Measurements from ENCODE around the gene METTL23. TPM values are rescaled to one million over a fixed set of nuclear protein-coding genes. Genes with fewer than 3 reads are reported as not detected.
A peak's percentile ranks its signal among the peaks of the same experiment; 100 is the strongest.
"Not testable (repeated sequence)": the region's sequence is repeated elsewhere in the genome, so short reads cannot be mapped to it uniquely, and the experiment has no call there.

METTL23 gene
- total RNA-seq, 4 donors from 2014 or later = 13.8 to 32.5 (median 21.6) TPM

DNA sequence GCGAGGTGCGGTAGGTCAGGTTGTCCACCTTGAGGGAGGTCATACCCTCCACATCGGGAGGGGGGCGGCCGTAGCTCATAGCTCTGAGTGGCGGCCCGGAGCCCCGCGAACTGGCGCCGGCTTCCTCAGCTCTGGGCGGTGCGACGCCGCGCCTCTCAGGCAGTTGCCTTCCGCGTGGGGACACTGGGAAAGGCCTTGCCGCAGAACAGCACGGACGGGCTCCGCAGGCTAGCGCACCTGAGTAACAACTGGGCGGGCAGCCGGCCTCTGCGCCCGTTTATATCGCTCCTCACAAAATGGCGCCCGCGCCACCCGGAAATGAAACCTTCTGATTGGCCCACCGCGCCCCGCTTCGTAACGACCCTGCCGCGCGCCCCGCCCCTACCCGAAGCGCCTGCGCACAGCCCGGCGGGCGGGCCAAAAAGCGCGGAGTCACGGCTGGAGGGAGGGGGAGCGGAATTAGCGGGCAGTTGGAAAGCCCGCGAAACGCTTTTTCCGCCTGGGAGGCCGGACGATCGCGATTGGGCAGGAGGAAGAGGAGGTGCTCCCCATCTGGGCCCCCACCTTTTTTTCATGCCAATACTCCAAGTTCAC lies 10.5 kb downstream of the METTL23 start, which contains the start of gene SRSF2:
TSS of gene SRSF2 (minus strand) at position 250 of the 594 bp plus-strand sequence. CDS start at position 79, 171 bp downstream.
- TF ChIP-seq, protein P1, sequence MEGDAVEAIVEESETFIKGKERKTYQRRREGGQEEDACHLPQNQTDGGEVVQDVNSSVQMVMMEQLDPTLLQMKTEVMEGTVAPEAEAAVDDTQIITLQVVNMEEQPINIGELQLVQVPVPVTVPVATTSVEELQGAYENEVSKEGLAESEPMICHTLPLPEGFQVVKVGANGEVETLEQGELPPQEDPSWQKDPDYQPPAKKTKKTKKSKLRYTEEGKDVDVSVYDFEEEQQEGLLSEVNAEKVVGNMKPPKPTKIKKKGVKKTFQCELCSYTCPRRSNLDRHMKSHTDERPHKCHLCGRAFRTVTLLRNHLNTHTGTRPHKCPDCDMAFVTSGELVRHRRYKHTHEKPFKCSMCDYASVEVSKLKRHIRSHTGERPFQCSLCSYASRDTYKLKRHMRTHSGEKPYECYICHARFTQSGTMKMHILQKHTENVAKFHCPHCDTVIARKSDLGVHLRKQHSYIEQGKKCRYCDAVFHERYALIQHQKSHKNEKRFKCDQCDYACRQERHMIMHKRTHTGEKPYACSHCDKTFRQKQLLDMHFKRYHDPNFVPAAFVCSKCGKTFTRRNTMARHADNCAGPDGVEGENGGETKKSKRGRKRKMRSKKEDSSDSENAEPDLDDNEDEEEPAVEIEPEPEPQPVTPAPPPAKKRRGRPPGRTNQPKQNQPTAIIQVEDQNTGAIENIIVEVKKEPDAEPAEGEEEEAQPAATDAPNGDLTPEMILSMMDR (IDR thresholded peaks at IDR 0.05) = peak in 2 of 4 experiments; percentile 15 to 21
- TF ChIP-seq POLR2A (IDR thresholded peaks at IDR 0.05) = peak; percentile 100
- Histone ChIP-seq H3K27me3 (no peaks in the 10 kb centered on the region), H3K4me3 (peak within 1 kb of the TSS; percentile 96 to 97), H3K9me3 (no peaks in the 10 kb centered on the region), H3K4me1 (peaks cover 14% of the 10 kb centered on the region in 2 donors), H3K36me3 (no peaks in the 10 kb centered on the region), H3K27ac (peak within 1 kb of the TSS; percentile 100)
- peak; percentile 98 to 99 for DNase-seq
- intact Hi-C loops (cut with DNase I; ENCODE audit: low total_unique reads) = no loop called here

DNA sequence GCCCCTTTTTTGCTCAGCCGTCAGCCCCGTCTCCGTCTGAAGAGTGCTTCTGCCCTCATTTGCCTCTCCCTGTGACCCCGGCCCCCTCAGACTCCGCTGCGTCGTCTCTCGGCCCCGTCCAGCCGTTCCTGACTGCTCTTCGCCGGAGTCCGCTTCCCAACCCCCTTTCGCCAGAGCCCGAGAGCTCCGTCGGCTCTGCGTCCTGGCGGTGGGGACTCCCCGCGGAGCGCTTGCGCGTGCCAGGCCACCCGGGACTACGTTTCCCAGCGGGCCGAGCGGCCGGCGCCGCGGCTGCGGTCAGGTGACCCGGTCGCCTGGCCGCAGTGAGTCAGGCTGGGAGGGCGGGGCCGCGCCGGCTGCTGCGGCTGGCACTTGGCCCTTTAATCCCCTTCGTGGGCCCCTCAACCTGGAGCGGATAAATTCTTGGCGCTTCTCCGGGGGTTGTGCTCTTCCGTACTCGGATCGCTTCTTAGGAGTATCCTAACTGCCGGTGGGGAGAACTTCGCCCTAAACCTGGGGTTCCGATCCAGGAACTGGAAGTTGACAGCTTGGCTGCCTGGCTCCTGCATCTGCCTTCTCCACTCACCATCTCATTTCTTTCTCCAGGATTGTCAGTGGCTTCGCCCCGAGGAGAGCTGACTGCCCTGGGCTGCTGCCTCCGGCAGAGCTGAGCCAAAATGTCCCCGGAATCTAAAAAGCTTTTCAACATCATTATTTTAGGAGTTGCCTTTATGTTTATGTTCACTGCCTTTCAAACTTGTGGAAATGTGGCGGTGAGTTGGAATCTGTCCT lies 11.2 kb downstream of the METTL23 start, which contains the start of gene MFSD11:
TSS of gene MFSD11 (plus strand) at position 444 of the 792 bp plus-strand sequence. CDS start at position 678, 234 bp downstream.
- peak; percentile 89 to 94 for DNase-seq
- no peaks in the 10 kb centered on the region for H3K27me3 ChIP-seq
- H3K36me3 ChIP-seq = no peaks in the 10 kb centered on the region
- H3K4me1 ChIP-seq = peaks cover 14% of the 10 kb centered on the region in 2 donors
- H3K27ac ChIP-seq = peak within 1 kb of the TSS; percentile 100
- peak within 1 kb of the TSS; percentile 96 to 97 for H3K4me3 ChIP-seq
- intact Hi-C loops (cut with DNase I; ENCODE audit: low total_unique reads) = no loop called here
- H3K9me3 ChIP-seq = no peaks in the 10 kb centered on the region
- TF ChIP-seq, protein P1 (IDR thresholded peaks at IDR 0.05) = peak in 1 of 4 experiments; percentile 12
- peak; percentile 49 to 50 for TF ChIP-seq POLR2A (IDR thresholded peaks at IDR 0.05)

DNA sequence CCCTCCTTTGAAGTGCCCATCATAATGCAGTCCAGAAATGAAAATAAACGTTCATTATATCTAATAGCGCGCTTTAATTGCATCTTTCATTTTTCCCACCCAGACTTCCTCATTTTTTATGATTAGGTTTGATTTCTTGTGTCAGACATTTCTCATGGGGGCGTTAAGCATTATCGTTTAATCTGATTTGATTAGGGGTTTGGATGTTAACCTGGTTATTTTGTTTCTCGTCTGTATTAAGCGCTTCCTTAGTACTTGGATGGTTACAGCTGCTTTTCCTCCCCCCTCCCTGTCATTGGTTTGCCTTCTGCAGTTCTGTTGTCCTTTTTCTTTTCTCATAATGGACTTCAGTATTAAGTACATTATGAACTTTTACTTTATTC lies 11.8 kb downstream of the METTL23 start:
- Histone ChIP-seq H3K27ac (peak overlapping the region; percentile 100), H3K27me3 (no peaks in the 10 kb centered on the region), H3K9me3 (no peaks in the 10 kb centered on the region), H3K36me3 (no peaks in the 10 kb centered on the region), H3K4me3 (peak overlapping the region; percentile 96 to 97), H3K4me1 (peaks cover 14% of the 10 kb centered on the region in 2 donors)
- intact Hi-C loops (cut with DNase I; ENCODE audit: low total_unique reads) = no loop called here
- TF ChIP-seq, protein P1 (IDR thresholded peaks at IDR 0.05) = no peak
- TF ChIP-seq POLR2A (IDR thresholded peaks at IDR 0.05) = no peak
- DNase-seq = no peak

DNA sequence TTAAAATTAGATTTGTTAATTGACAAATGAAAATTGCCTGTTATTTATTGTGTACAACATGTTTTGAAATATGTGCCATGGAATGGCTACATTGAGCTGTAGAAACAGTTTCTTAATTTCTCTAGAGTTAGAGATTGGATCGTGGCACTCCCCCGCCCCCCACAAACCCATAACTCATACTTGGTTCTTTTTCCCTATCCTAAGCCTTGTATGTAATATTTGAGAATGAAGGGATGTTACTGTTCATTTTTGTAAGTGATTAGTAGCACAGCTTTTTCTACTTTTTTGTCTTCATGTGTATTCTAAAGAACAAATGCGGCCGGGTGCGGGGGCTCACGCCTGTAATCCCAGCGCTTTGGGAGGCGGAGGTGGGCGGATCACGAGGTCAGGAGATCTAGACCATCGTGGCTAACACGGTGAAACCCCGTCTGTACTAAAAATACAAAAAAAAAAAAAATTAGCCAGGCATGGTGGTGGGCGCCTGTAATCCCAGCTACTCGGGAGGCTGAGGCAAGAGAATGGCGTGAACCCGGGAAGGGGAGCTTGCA lies 13.0 kb downstream of the METTL23 start:
- DNase-seq, H3K9me3 ChIP-seq, H3K27me3 ChIP-seq, H3K36me3 ChIP-seq, H3K27ac ChIP-seq, H3K4me3 ChIP-seq: not testable (repeated sequence)
- peaks cover 4 to 13% of the 10 kb centered on the region in 2 donors for H3K4me1 ChIP-seq
- intact Hi-C loops (cut with DNase I; ENCODE audit: low total_unique reads) = loop anchor here (10.0 kb wide), 1 partner anchor 495 kb away; the partner anchor contains the start of gene RNF157

DNA sequence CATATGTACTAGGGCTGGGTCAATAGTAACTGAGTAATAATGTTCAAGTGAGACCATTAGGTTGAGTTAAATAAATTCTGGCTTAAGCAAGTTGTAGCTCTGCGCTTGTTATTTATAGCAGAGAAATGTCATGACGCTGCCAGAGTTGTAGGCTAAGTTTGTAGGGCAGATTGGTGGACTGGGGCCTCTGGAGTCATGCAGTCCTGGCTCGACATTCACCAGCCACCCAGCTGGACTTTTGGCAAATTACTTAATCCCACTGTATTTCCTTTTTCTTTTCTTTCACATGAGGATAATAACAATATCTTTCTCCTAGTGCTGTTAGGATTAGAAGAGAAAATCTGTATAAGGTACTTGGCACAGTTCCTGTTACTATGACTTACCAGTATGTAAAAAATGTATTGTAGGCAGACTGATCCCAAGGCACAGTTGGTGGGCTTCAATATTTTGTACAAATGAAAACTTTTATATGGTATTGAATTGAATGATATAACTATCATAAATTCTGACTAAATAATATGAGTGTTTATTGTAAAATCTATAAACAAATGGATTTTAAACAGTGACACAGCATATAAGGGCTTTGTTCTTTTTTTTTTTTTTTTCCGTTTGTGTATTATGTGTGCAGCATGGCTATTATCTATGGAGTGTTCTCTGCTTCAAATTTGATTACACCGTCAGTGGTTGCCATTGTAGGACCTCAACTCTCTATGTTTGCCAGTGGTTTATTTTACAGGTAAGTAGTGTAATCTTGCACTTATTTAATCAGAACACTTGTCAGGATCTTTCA lies 13.9 kb downstream of the METTL23 start:
- DNase-seq = no peak
- no peak overlapping the region for H3K4me3 ChIP-seq

More for the DNA sequence above, 13.9 kb downstream of the METTL23 start:
- Histone ChIP-seq H3K4me1 (peaks cover 0 to 4% of the 10 kb centered on the region in 2 donors), H3K9me3 (no peaks in the 10 kb centered on the region), H3K36me3 (no peaks in the 10 kb centered on the region), H3K27me3 (no peaks in the 10 kb centered on the region), H3K27ac (no peak overlapping the region)
- TF ChIP-seq POLR2A (IDR thresholded peaks at IDR 0.05) = no peak
- TF ChIP-seq, protein P1 (IDR thresholded peaks at IDR 0.05) = no peak
- intact Hi-C loops (cut with DNase I; ENCODE audit: low total_unique reads) = loop anchor here (10.0 kb wide), 1 partner anchor 496 kb away; the partner anchor contains the start of gene RNF157
